WTC11 (cell line): Measurements from ENCODE around the gene LHX3. TPM values are rescaled to one million over a fixed set of nuclear protein-coding genes. Genes with fewer than 3 reads are reported as not detected.

Experiments used
- ATAC-seq: fragments of 200-7000 bp; cut with Tn5 transposase; 2 replicates; pipeline ENCODE4 v1.10.0; 2021; ENCODE audit warnings: mild to moderate bottlenecking, moderate library complexity
- CTCF ChIA-PET: fragments of 300-600 bp; sonication (Branson Sonifier 250); formaldehyde crosslinking; loops from one replicate; lab custom pipeline; 2021; ENCODE audit warnings: antibody characterized with exemption; lab: Charles Lee
- POLR2A ChIA-PET: fragments of 350-600 bp; sonication (Branson Sonifier 250); formaldehyde crosslinking; loops from one replicate; lab custom pipeline; 2021; ENCODE audit warnings: antibody characterized with exemption; lab: Charles Lee
- DNase-seq: peaks from one replicate; pipeline ENCODE4 v3.0.0; 2021; ENCODE audit warnings: low spot score
- H3K27ac Mint-ChIP-seq: 2 replicates; pipeline ENCODE4 v1.8.0; 2021; ENCODE audit warnings: mixed read lengths
- H3K27me3 Mint-ChIP-seq: 2 replicates; pipeline ENCODE4 v1.8.0; 2021; ENCODE audit warnings: low read depth, mild to moderate bottlenecking, moderate library complexity, mixed read lengths
- H3K36me3 Mint-ChIP-seq: 2 replicates; pipeline ENCODE4 v1.8.0; 2021; ENCODE audit warnings: mixed read lengths
- H3K4me1 Mint-ChIP-seq: 2 replicates; pipeline ENCODE4 v1.8.0; 2022; ENCODE audit warnings: mixed read lengths
- H3K4me3 Mint-ChIP-seq: 2 replicates; pipeline ENCODE4 v1.8.0; 2021; ENCODE audit warnings: mild to moderate bottlenecking, moderate library complexity, mixed read lengths
- H3K9me3 Mint-ChIP-seq: 2 replicates; pipeline ENCODE4 v1.8.0; 2021; ENCODE audit warnings: mixed read lengths
- AFF4 ChIP-seq: sonication (generic); formaldehyde crosslinking; IDR thresholded peaks from 2 replicates; pipeline ENCODE4 v1.8.1; 2023; ENCODE audit warnings: mild to moderate bottlenecking, missing genetic modification reagents, borderline replicate concordance
- CBFB ChIP-seq: sonication (generic); formaldehyde crosslinking; IDR thresholded peaks from 2 replicates; pipeline ENCODE4 v1.8.1; 2022; ENCODE audit warnings: mild to moderate bottlenecking, low read depth, missing genetic modification reagents
- CREB1 ChIP-seq: sonication (generic); formaldehyde crosslinking; IDR thresholded peaks from 2 replicates; pipeline ENCODE4 v1.8.0; 2023; ENCODE audit warnings: mild to moderate bottlenecking, missing genetic modification reagents
- E2F5 ChIP-seq: sonication (generic); formaldehyde crosslinking; IDR thresholded peaks from 2 replicates; pipeline ENCODE4 v1.8.1; 2022; ENCODE audit warnings: mild to moderate bottlenecking, moderate library complexity, missing genetic modification reagents
- GABPB1 ChIP-seq: sonication (generic); formaldehyde crosslinking; IDR thresholded peaks from 2 replicates; pipeline ENCODE4 v1.8.1; 2023; ENCODE audit warnings: mild to moderate bottlenecking, missing genetic modification reagents
- IRF1 ChIP-seq: sonication (generic); formaldehyde crosslinking; IDR thresholded peaks from 2 replicates; pipeline ENCODE4 v1.8.0; 2023; ENCODE audit warnings: missing genetic modification reagents
- IRF2 ChIP-seq: sonication (generic); formaldehyde crosslinking; IDR thresholded peaks from 2 replicates; pipeline ENCODE4 v1.8.0; 2022; ENCODE audit warnings: low read depth, missing genetic modification reagents, borderline replicate concordance
- JUN ChIP-seq: sonication (generic); formaldehyde crosslinking; IDR thresholded peaks from 2 replicates; pipeline ENCODE4 v1.8.0; 2023; ENCODE audit warnings: mild to moderate bottlenecking, missing genetic modification reagents
- MLX ChIP-seq: sonication (generic); formaldehyde crosslinking; IDR thresholded peaks from 2 replicates; pipeline ENCODE4 v1.8.1; 2023; ENCODE audit warnings: mild to moderate bottlenecking, missing genetic modification reagents, moderate library complexity
- MXD4 ChIP-seq: fragments of 250-450 bp; sonication (Bioruptor Pico); IDR thresholded peaks from 2 replicates; pipeline ENCODE4 v1.8.0; 2021; ENCODE audit warnings: mild to moderate bottlenecking, moderate library complexity, borderline replicate concordance
- NFE2L1 ChIP-seq: sonication (generic); formaldehyde crosslinking; IDR thresholded peaks from 2 replicates; pipeline ENCODE4 v1.8.1; 2023; ENCODE audit warnings: missing genetic modification reagents
- OVOL2 ChIP-seq: fragments of 250-450 bp; sonication (Bioruptor Pico); IDR thresholded peaks from 2 replicates; pipeline ENCODE4 v1.9.0; 2021; ENCODE audit warnings: mild to moderate bottlenecking, borderline replicate concordance
- SP1 ChIP-seq: sonication (generic); formaldehyde crosslinking; conservative IDR thresholded peaks from 2 replicates; pipeline ENCODE4 v1.8.1; 2022; ENCODE audit warnings: missing genetic modification reagents
- TCF7 ChIP-seq: sonication (generic); formaldehyde crosslinking; IDR thresholded peaks from 2 replicates; pipeline ENCODE4 v1.8.0; 2022; ENCODE audit warnings: mild to moderate bottlenecking, low read depth, missing genetic modification reagents, moderate library complexity
- TEAD1 ChIP-seq: sonication (generic); formaldehyde crosslinking; IDR thresholded peaks from 2 replicates; pipeline ENCODE4 v1.8.0; 2022; ENCODE audit warnings: mild to moderate bottlenecking, missing genetic modification reagents
- USF2 ChIP-seq: sonication (generic); formaldehyde crosslinking; IDR thresholded peaks from 2 replicates; pipeline ENCODE4 v1.8.1; 2023; ENCODE audit warnings: mild to moderate bottlenecking, missing genetic modification reagents, moderate library complexity
- ZNF138 ChIP-seq: sonication (generic); formaldehyde crosslinking; conservative IDR thresholded peaks from 2 replicates; pipeline ENCODE4 v1.8.1; 2022; ENCODE audit warnings: mild to moderate bottlenecking, moderate library complexity, missing genetic modification reagents
- ZNF232 ChIP-seq: sonication (generic); formaldehyde crosslinking; IDR thresholded peaks from 2 replicates; pipeline ENCODE4 v1.8.0; 2022; ENCODE audit warnings: mild to moderate bottlenecking, missing genetic modification reagents
- ZNF512 ChIP-seq: sonication (generic); formaldehyde crosslinking; IDR thresholded peaks from 2 replicates; pipeline ENCODE4 v1.8.1; 2022; ENCODE audit warnings: missing genetic modification reagents, borderline replicate concordance
- ZSCAN18 ChIP-seq: fragments of 250-450 bp; sonication (Bioruptor Pico); IDR thresholded peaks from 2 replicates; pipeline ENCODE4 v2.1.2; 2022; ENCODE audit warnings: mild to moderate bottlenecking, moderate library complexity
- total RNA-seq: library from RNA; stranded (reverse); gene quantifications from 3 replicates; pipeline ENCODE4 v1.2.3, GENCODE V29; 2021

The LHX3 gene
- total RNA-seq, 1 experiment from 2014 or later: not detected

GRCh38 chr9:136247947-136248637 is 43.2 kb upstream of the LHX3 start (continued):
- no peak for TF ChIP-seq ZNF512 (CRISPR knock-in tag)
- TF ChIP-seq CBFB (CRISPR knock-in tag): no peak
- TF ChIP-seq, all 79 proteins: peak for 0

- DNase-seq (no peak), ATAC-seq (no peak)
- POLR2A ChIA-PET: no interaction called here
- CTCF ChIA-PET: interaction anchor here (1.0 to 1.3 kb wide), 5 partner anchors 9 to 280 kb away, joined by 3 to 5 read pairs (median 4); partner anchors contain the start of gene DNLZ
- Mint-ChIP-seq H3K27me3 (peaks cover 7% of the 10 kb centered on the region), H3K36me3 (no peaks in the 10 kb centered on the region), H3K27ac (no peak overlapping the region), H3K4me3 (no peak overlapping the region), H3K4me1 (peaks cover 37% of the 10 kb centered on the region), H3K9me3 (no peaks in the 10 kb centered on the region)
- TF ChIP-seq JUN (CRISPR knock-in tag): no peak
- TF ChIP-seq AFF4: no peak
- no peak for TF ChIP-seq ZNF512 (CRISPR knock-in tag)
- TF ChIP-seq SP1 (CRISPR knock-in tag): no peak
- no peak for TF ChIP-seq ZNF232 (CRISPR knock-in tag)
- TF ChIP-seq IRF1: no peak
- TF ChIP-seq GABPB1 (CRISPR knock-in tag): no peak
- TF ChIP-seq MXD4: no peak
- TF ChIP-seq CREB1 (CRISPR knock-in tag): no peak
- no peak for TF ChIP-seq OVOL2 (CRISPR knock-in tag)
Measured at GRCh38 chr9:136247551-136247916, 42.6 kb upstream of the LHX3 start.

- ATAC-seq: no peak
- no peaks in the 10 kb centered on the region for H3K9me3 Mint-ChIP-seq
- ChIA-PET CTCF (interaction anchor here (1.2 to 1.3 kb wide), 3 partner anchors 17 to 116 kb away, joined by 4 to 5 read pairs (median 4); partner anchors contain the start of gene DNLZ), POLR2A (no interaction called here)
- H3K4me1 Mint-ChIP-seq: peaks cover 37% of the 10 kb centered on the region
- no peak overlapping the region for H3K27ac Mint-ChIP-seq
- no peaks in the 10 kb centered on the region for H3K36me3 Mint-ChIP-seq
- no peak for DNase-seq
- H3K27me3 Mint-ChIP-seq: peaks cover 7% of the 10 kb centered on the region
- H3K4me3 Mint-ChIP-seq: no peak overlapping the region; the same call in 1 of the 2 replicates
- TF ChIP-seq IRF2 (CRISPR knock-in tag) (no peak), E2F5 (CRISPR knock-in tag) (no peak), ZNF138 (no peak), ZSCAN18 (CRISPR knock-in tag) (no peak), NFE2L1 (CRISPR knock-in tag) (no peak), MLX (CRISPR knock-in tag) (no peak), TEAD1 (no peak), TCF7 (CRISPR knock-in tag) (no peak), USF2 (CRISPR knock-in tag) (no peak)
Measured at GRCh38 chr9:136246849-136247550, 42.1 kb upstream of the LHX3 start.
